Activated B cell treated with CpG ODN at 0.5 μM for 24 hours (primary cell): ENCODE measurements around the gene SLC37A1. TPM values are rescaled to one million over a fixed set of nuclear protein-coding genes. Genes with fewer than 3 reads are reported as not detected.

Experiments used
- ATAC-seq: fragments of 200-7000 bp; cut with Tn5 transposase; one replicate; pipeline ENCODE4 v1.10.0; 2021; ENCODE audit warnings: low read depth, mild to moderate bottlenecking, moderate library complexity
- CTCF ChIA-PET: fragments of 350-600 bp; sonication (Branson Sonifier 250); formaldehyde crosslinking; loops from one replicate; lab custom pipeline; 2021; ENCODE audit warnings: antibody characterized with exemption; lab: Charles Lee
- POLR2A ChIA-PET: fragments of 350-600 bp; sonication (Branson Sonifier 250); formaldehyde crosslinking; loops from one replicate; lab custom pipeline; 2021; ENCODE audit warnings: antibody characterized with exemption; lab: Charles Lee
- DNase-seq: peaks from one replicate; pipeline ENCODE4 v3.0.0; 2022
- H3K27ac Mint-ChIP-seq: one replicate; pipeline ENCODE4 v1.8.0; 2020; ENCODE audit warnings: mixed read lengths
- H3K27me3 Mint-ChIP-seq: one replicate; pipeline ENCODE4 v1.8.0; 2021; ENCODE audit warnings: mixed read lengths
- H3K36me3 Mint-ChIP-seq: one replicate; pipeline ENCODE4 v1.8.0; 2021; ENCODE audit warnings: low read depth, mixed read lengths
- H3K4me1 Mint-ChIP-seq: one replicate; pipeline ENCODE4 v1.8.0; 2021; ENCODE audit warnings: mixed read lengths
- H3K4me3 Mint-ChIP-seq: one replicate; pipeline ENCODE4 v1.8.0; 2020; ENCODE audit warnings: mild to moderate bottlenecking, mixed read lengths
- H3K9me3 Mint-ChIP-seq: one replicate; pipeline ENCODE4 v1.8.0; 2020; ENCODE audit warnings: mixed read lengths
- CTCF ChIP-seq: fragments of 200-600 bp; IDR thresholded peaks from one replicate; pipeline ENCODE4 v1.8.0; 2022; ENCODE audit warnings: antibody characterized with exemption, mild to moderate bottlenecking
- intact Hi-C: fragments of 100-400 bp; cut with micrococcal nuclease; formaldehyde crosslinking; loops from one replicate; pipeline ENCODE4 v1.15.1; 2024
- total RNA-seq: library from RNA; stranded (reverse); gene quantifications from 2 replicates; pipeline ENCODE4 v1.2.3, GENCODE V29; 2022

Gene SLC37A1
- total RNA-seq, 1 donor from 2014 or later: 47.9 TPM

- intact Hi-C loops: no loop called here
- ChIA-PET CTCF (no interaction called here), POLR2A (no interaction called here)
- H3K27ac Mint-ChIP-seq: no peak overlapping the region
- ATAC-seq (no peak), DNase-seq (no peak)
- peaks cover 68% of the 10 kb centered on the region for H3K36me3 Mint-ChIP-seq
- H3K4me1 Mint-ChIP-seq: no peaks in the 10 kb centered on the region
- no peak for TF ChIP-seq CTCF
- H3K9me3 Mint-ChIP-seq: peaks cover 7% of the 10 kb centered on the region
- H3K4me3 Mint-ChIP-seq: no peak overlapping the region
- no peaks in the 10 kb centered on the region for H3K27me3 Mint-ChIP-seq
Measured at GRCh38 chr21:42578034-42578433, 64.4 kb downstream of the SLC37A1 start.

GRCh38 chr21:42578761-42579415 lies 65.2 kb downstream of the SLC37A1 start:
- Mint-ChIP-seq H3K4me1 (no peaks in the 10 kb centered on the region), H3K27me3 (no peaks in the 10 kb centered on the region), H3K9me3 (peaks cover 7% of the 10 kb centered on the region), H3K27ac (no peak overlapping the region), H3K36me3 (peaks cover 59% of the 10 kb centered on the region), H3K4me3 (no peak overlapping the region)
- TF ChIP-seq CTCF: no peak
- ChIA-PET POLR2A (no interaction called here), CTCF (no interaction called here)
- intact Hi-C loops: no loop called here
- DNase-seq (no peak), ATAC-seq (no peak)

- CTCF ChIA-PET: no interaction called here
- Mint-ChIP-seq H3K4me1 (no peaks in the 10 kb centered on the region), H3K9me3 (peaks cover 7% of the 10 kb centered on the region), H3K27me3 (no peaks in the 10 kb centered on the region), H3K4me3 (no peak overlapping the region), H3K27ac (no peak overlapping the region), H3K36me3 (peaks cover 54% of the 10 kb centered on the region)
- intact Hi-C loops: no loop called here
- ATAC-seq: no peak
- POLR2A ChIA-PET: no interaction called here
- TF ChIP-seq CTCF: no peak
- no peak for DNase-seq
Measured at GRCh38 chr21:42579456-42580075, 65.9 kb downstream of the SLC37A1 start.

DNA sequence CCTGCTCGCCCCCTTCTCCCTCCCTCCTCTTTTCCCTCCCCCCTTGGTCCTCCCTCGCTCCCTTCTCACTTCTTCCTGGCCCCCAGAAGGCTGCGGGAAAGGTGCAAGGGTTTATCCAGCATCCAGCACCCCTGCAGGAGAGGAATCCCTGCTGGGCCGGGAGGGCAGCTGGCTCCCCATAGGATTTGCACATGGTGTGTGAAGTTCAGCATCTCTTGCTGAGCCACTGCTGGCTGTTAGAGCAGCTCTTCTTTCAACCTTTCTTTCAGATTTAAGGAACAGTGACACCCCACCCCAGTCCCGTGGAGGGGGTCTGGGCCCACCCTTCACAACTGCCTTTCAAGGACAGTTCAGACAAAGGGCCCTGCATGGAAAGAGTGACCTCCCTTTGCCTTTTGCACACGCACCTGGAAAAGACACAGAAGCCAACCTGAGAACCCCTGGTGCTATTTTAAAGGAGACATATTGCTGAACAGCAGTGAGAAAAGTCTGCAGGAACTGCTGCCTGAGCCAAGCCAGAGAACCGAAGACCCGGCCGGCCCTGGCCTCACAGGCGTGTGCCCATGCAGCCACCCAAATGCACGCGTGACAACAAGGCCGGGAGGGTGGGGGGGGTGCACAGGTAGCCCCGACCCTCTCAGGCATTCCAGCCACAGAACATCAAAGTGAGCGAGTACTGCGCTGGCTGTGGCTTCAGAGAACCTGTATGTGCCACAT lies 66.6 kb downstream of the SLC37A1 start:
- Mint-ChIP-seq H3K36me3 (peaks cover 47% of the 10 kb centered on the region), H3K4me3 (no peak overlapping the region), H3K4me1 (no peaks in the 10 kb centered on the region), H3K9me3 (peaks cover 7% of the 10 kb centered on the region), H3K27me3 (no peaks in the 10 kb centered on the region), H3K27ac (no peak overlapping the region)
- ChIA-PET POLR2A (no interaction called here), CTCF (no interaction called here)
- ATAC-seq (no peak), DNase-seq (no peak)
- no peak for TF ChIP-seq CTCF
- intact Hi-C loops: no loop called here

- H3K27ac Mint-ChIP-seq: no peak overlapping the region
- H3K4me1 Mint-ChIP-seq: no peaks in the 10 kb centered on the region
- POLR2A ChIA-PET: no interaction called here
- H3K27me3 Mint-ChIP-seq: no peaks in the 10 kb centered on the region
- CTCF ChIA-PET: no interaction called here
- no peak for DNase-seq
- no peak overlapping the region for H3K4me3 Mint-ChIP-seq
- intact Hi-C loops: no loop called here
- no peak for TF ChIP-seq CTCF
- H3K36me3 Mint-ChIP-seq: peaks cover 41% of the 10 kb centered on the region
- H3K9me3 Mint-ChIP-seq: peaks cover 7% of the 10 kb centered on the region
- ATAC-seq: no peak
Measured at GRCh38 chr21:42580793-42581321, 67.2 kb downstream of the SLC37A1 start.
